HEK293 (cell line): Measurements from ENCODE around the gene PPP1R1B.

Source experiments
- ATF2 ChIP-seq: fragments of 450-650 bp; formaldehyde crosslinking; IDR thresholded peaks from 2 replicates; pipeline ENCODE4 v1.5.1; 2016; ENCODE audit warnings: missing biosample characterization, missing genetic modification characterization, low read depth
- CTCF ChIP-seq: fragments of 450-650 bp; formaldehyde crosslinking; IDR thresholded peaks from 2 replicates; pipeline ENCODE4 v1.5.1; 2016; ENCODE audit warnings: missing biosample characterization, missing genetic modification characterization
- YY1 ChIP-seq: fragments of 450-650 bp; formaldehyde crosslinking; IDR thresholded peaks from 2 replicates; pipeline ENCODE4 v1.5.1; 2018; ENCODE audit warnings: missing biosample characterization, missing genetic modification characterization
- ZBTB11 ChIP-seq: fragments of 450-650 bp; formaldehyde crosslinking; conservative IDR thresholded peaks from 2 replicates; pipeline ENCODE4 v1.5.1; 2016; ENCODE audit warnings: low read depth, missing biosample characterization, missing genetic modification characterization
- ZFP69B ChIP-seq: fragments of 450-650 bp; formaldehyde crosslinking; IDR thresholded peaks from 2 replicates; pipeline ENCODE4 v1.5.1; 2016; ENCODE audit warnings: missing biosample characterization, missing genetic modification characterization
- ZNF274 ChIP-seq, 2 experiments: fragments of 200-500 bp in 1 of 2; fragments of 450-650 bp in 1 of 2; sonication (Bioruptor generic) in 1 of 2; formaldehyde crosslinking in 1 of 2; IDR thresholded peaks; 2 replicates each; pipeline versions ENCODE4 v1.5.1 to v1.6.1; 2014 to 2016; ENCODE audit warnings: borderline replicate concordance in 1 of 2, inconsistent platforms in 1 of 2, low read length in 1 of 2, missing biosample characterization in 1 of 2, missing genetic modification characterization in 1 of 2
- ZNF792 ChIP-seq: fragments of 450-650 bp; formaldehyde crosslinking; IDR thresholded peaks from 2 replicates; pipeline ENCODE4 v1.5.1; 2016; ENCODE audit warnings: missing biosample characterization, missing genetic modification characterization
- ZNF837 ChIP-seq: fragments of 450-650 bp; formaldehyde crosslinking; IDR thresholded peaks from 2 replicates; pipeline ENCODE4 v1.5.1; 2016; ENCODE audit warnings: missing biosample characterization, missing genetic modification characterization

- TF ChIP-seq ZBTB11 (no peak), ZNF274 (IDR thresholded peaks at IDR 0.05; ENCODE audit: low read length) (no peak), ZNF274 (tag by site-specific recombination; IDR thresholded peaks at IDR 0.05; ENCODE audit: borderline replicate concordance) (no peak), CTCF (no peak), ZNF792 (tag by site-specific recombination) (no peak), ZFP69B (no peak), ATF2 (tag by site-specific recombination) (no peak), YY1 (no peak), ZNF837 (tag by site-specific recombination) (no peak)
Observed at GRCh38 chr17:39677072-39677471, 50.3 kb downstream of the PPP1R1B start.
